OCI-LY1 (cell line): ENCODE results near the gene ITGB4.

Source experiments
- EZH2 ChIP-seq: fragments of 200-600 bp; sonication (generic), shearing (Covaris generic); IDR thresholded peaks from 2 replicates; pipeline ENCODE4 v1.8.0; 2017; ENCODE audit warnings: borderline replicate concordance, mixed run types, mild to moderate bottlenecking, antibody characterized with exemption, low read length, moderate library complexity, mixed read lengths
- TF ChIP-seq, protein P1 (sequence below): fragments of 200-600 bp; sonication (generic), shearing (Covaris generic); IDR thresholded peaks from 2 replicates; pipeline ENCODE4 v1.5.1; 2017; ENCODE audit warnings: mild to moderate bottlenecking, antibody characterized with exemption, low read length, moderate library complexity, mixed read lengths

DNA sequence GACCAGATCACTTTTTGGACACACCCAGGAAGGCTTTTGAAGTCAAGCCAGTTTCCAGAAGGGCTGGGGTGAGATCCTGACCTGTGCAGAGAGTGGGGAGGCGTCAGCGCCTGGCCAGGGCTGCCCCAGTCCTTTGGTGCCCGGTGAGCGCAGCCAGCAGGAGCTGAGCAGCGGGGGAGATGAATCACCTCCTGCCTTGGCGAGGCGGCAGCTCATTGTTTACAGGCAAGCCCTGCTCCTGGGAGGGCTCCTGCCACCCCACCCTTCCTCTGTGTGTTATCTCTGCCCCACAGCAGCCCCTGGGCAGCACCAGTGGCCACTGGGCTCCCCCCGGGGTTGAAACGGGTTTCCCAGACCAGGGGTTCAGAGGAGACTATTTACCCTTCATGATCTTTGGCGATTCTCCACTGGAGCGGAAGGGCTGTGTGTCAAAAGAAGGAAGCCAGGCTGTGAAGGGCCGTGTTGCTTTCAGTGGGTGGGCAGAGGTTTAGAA lies 14.1 kb upstream of the ITGB4 start:
- TF ChIP-seq, protein P1, sequence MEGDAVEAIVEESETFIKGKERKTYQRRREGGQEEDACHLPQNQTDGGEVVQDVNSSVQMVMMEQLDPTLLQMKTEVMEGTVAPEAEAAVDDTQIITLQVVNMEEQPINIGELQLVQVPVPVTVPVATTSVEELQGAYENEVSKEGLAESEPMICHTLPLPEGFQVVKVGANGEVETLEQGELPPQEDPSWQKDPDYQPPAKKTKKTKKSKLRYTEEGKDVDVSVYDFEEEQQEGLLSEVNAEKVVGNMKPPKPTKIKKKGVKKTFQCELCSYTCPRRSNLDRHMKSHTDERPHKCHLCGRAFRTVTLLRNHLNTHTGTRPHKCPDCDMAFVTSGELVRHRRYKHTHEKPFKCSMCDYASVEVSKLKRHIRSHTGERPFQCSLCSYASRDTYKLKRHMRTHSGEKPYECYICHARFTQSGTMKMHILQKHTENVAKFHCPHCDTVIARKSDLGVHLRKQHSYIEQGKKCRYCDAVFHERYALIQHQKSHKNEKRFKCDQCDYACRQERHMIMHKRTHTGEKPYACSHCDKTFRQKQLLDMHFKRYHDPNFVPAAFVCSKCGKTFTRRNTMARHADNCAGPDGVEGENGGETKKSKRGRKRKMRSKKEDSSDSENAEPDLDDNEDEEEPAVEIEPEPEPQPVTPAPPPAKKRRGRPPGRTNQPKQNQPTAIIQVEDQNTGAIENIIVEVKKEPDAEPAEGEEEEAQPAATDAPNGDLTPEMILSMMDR: no peak
- no peak for TF ChIP-seq EZH2
